GM19025 (cell line): ENCODE data around the gene SRSF7.
"Not testable (repeated sequence)": the region's sequence is repeated elsewhere in the genome, so short reads cannot be mapped to it uniquely, and the experiment has no call there.

Experiments
- ATAC-seq: cut with Tn5 transposase; IDR thresholded peaks from one replicate; pipeline ENCODE4 v1.9.1; 2021; ENCODE audit warnings: mild to moderate bottlenecking, low read depth, moderate library complexity; ENCODE audit not compliant: unreplicated experiment

SRSF7 gene

DNA sequence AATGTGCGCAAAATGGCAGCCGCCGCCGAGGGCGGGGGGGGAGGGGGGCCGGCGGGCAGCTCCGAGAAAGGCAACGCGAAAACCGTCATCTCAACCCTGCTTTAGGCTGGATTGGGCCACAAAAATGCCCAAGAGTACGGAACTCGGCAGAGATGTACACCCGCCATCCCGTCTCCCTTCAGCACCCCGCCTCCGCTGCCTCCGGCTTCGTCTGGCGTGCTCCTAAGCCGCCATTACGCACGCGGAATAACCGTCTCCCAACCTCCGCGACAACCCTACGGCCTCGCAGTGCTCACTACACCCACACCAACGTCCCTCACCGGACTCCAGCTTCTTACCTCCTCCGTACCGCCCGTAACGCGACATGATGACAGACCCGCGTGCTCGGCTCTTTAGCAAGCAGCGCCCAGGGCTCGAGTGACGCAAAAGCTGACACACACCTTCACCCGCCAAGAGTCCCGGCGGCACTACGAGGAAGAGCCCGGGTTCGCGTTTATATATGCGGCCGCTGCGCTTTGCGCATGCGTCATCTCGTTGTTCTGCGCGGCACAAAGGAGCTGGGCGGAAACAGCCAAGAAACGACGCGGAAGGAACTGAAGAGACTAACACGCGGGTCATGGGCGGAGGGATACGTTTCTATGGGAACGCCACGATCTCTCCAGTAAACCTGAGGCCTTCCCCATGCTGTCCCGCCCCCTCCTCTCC lies at the start of gene SRSF7:
Gene SRSF7 (minus strand): TSS at position 471 of the 705 bp plus-strand sequence. CDS start 105 bp downstream, at position 366.
- ATAC-seq = peak; percentile 69

DNA sequence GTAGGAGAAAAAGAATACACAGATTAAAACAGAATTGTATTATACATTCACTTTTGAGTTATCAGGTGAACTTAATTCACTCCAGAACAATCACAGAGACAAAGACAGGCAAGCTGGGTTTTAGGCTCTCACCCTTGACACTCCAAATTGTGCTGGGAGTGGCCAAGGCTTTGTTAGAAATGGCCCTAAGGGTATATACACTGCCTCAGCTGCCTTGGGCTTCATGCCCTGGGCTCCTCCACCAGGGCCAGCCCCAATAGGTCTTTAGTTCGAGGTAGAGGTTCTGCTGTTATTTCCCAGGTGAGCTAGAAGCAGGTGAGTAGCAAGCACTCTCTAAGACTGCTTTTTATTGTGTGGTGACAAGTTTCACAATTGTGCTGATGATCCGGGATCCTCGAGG lies 46.8 kb upstream of the SRSF7 start:
- ATAC-seq = no peak

DNA sequence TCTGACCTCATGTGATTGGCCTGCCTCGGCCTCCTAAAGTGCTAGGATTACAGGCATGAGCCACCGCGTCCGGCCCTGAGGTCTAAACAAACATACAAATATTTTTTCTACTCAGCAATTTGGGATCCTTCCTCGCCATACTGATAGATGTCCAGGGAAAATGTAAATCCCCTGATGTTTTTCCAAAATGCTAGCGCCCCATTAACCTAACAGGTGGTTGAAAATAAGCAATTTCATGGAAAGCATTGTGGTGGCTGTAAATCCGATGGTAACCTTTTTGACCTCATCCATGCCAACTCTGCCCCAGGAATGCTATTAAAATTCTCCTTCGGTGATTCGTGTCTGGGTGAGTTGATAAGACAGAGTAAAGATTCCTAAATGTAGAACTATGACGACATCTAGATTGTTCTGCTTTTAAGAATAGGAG lies 46.1 kb upstream of the SRSF7 start:
- ATAC-seq = no peak

DNA sequence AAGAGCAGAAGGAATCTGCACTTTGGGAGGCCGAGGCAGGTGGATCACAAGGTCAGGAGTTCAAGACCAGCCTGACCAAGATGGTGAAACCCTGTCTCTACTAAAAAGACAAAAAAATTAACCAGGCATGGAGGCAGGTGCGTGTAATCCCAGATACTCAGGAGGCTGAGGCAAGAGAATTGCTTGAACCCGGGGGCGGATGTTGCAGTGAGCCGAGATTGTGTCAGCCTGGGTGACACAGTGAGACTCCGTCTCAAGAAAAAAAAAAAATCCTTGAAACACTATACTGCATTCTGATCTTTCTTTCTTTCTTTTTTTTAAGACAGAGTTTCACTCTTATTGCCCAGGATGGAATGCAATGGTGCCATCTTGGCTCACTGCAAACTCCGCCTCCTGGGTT lies 43.9 kb upstream of the SRSF7 start:
- ATAC-seq = not testable (repeated sequence)

DNA sequence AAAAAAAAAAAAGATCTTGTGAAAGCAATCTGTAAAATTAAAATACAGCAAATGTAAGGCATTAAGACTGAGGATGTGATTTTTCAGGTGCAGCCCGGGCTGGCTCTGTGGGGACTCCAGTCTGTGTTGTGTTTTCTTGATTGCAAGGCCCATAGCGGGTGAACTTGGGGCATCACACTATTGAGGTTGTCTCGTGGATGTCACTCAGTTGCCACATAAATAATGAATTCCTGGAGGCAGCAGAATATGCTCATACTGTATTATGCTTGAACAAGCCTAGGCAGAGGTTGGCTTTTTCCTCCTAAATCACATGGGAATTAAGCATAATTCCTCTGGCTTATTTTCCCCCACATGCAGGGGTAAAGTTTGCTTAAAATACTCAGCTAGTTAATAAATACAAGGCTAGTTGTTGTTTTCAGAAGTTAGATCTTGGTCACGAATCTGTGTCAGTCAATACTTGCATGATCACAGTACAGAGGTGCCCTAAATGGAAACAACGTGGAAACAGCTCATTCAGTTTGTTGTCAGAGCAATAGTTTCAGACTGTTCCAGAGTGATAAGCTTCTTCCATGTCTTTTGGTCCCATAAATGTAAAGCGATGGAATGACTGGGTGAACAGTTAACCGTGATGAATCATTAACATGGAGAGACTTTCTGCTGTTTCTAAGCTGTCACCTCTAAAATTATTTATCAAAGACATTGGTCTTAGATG lies 43.2 kb upstream of the SRSF7 start:
- no peak for ATAC-seq

GRCh38 chr2:38793511-38793910 lies 42.4 kb upstream of the SRSF7 start:
- no peak for ATAC-seq

DNA sequence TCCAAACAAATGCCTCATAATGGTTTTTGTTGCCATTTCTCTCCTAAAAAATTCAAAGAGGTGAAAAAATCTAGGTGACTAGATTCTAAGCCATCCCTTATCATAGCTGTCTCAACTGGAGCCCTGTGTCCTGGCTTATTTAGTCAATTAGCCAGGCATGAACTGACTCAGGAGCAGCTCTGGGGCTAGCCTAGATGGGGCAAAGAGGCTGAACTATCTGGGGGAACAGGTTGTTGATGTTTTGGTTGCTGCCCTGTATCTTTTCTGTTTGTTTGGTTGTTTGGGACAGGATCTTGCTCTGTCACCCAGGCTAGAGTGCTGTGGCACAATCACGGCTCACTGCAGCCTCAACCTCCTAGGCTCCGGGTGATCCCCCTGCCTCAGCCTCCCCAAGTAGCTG lies 41.6 kb upstream of the SRSF7 start:
- ATAC-seq = no peak

GRCh38 chr2:38792321-38792720 lies 41.2 kb upstream of the SRSF7 start:
- ATAC-seq = not testable (repeated sequence)

- no peak for ATAC-seq
Observed at GRCh38 chr2:38791744-38792143, 40.6 kb upstream of the SRSF7 start.

GRCh38 chr2:38789691-38790090 lies 38.5 kb upstream of the SRSF7 start:
- ATAC-seq = no peak

GRCh38 chr2:38788306-38788705 lies 37.1 kb upstream of the SRSF7 start:
- no peak for ATAC-seq

DNA sequence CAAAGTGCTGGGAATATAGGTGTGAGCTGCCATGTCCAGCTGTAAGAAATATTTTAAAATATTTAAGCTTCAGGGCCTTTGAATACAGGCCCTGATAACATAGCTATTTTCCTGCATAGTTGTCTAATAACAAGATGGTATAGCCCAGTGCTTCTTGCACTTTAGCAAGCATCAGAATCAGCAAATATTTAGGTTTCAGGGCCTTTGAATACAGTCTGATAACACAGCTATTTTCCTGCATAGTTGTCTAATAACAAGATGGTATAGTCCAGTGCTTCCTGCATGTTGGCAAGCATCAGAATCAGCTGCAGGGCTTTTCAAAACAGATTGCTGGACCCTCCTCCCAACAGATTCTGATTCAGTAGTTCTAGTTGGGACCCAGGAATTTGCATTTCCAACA lies 32.4 kb upstream of the SRSF7 start:
- ATAC-seq = no peak

DNA sequence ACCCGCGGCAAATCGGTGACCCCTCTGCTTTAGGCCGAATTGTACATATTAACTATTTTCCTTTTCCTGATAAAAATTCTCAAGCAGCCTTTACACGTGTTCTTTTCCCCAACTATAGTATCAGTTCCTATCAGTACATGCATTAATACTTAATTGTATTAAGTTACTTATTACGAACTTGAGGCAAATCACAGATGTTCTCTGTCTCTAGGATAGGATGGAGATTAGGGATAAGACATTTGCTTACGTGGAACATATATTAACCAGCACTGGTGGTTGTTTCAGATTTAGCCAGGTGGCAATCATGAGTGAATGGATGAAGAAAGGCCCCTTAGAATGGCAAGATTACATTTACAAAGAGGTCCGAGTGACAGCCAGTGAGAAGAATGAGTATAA lies 27.5 kb upstream of the SRSF7 start:
- no peak for ATAC-seq

GRCh38 chr2:38776531-38776930 lies 25.4 kb upstream of the SRSF7 start:
- ATAC-seq = no peak

- ATAC-seq = no peak
Observed at GRCh38 chr2:38775921-38776225, 24.7 kb upstream of the SRSF7 start.

DNA sequence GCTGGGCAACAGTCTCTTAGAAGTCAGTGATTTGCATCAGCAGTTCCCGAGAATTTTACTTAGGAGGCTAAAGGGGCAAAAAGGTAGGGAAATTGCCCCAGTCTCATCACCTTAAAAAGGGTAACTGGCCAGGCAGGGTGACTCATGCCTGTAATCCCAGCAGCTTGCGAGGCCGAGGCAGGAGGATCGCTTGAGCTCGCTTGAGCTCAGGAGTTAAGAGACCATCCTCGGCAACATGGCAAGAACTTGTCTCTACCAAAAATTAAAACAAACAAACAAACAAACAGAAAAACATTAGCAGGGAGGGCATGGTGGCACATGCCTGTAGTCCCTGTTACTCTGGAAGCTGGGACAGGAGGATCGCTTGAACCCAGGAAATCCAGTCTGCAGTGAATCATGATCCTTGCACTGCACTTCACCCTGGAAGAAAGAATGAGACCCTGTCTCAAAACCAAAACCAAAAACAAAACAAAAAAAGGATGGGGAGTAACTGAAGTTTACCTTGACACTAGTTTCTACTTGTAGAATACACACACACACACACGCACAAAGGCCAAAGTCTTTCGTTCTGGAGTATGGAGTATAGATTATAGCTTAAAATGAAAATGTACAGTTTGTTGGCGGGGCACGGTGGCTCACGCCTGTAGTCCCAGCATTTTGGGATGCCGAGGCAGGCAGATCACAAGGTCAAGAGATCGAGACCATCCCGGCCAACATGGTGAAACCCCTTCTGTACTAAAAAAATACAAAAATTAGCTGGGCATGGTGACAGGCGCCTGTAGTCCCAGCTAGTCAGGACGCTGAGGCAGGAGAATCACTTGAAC lies 24.1 kb upstream of the SRSF7 start:
- ATAC-seq = no peak

GRCh38 chr2:38771632-38772031 lies 20.5 kb upstream of the SRSF7 start:
- no peak for ATAC-seq

- ATAC-seq = no peak
Observed at GRCh38 chr2:38765551-38765950, 14.4 kb upstream of the SRSF7 start.

GRCh38 chr2:38765149-38765548 lies 14.0 kb upstream of the SRSF7 start:
- no peak for ATAC-seq

DNA sequence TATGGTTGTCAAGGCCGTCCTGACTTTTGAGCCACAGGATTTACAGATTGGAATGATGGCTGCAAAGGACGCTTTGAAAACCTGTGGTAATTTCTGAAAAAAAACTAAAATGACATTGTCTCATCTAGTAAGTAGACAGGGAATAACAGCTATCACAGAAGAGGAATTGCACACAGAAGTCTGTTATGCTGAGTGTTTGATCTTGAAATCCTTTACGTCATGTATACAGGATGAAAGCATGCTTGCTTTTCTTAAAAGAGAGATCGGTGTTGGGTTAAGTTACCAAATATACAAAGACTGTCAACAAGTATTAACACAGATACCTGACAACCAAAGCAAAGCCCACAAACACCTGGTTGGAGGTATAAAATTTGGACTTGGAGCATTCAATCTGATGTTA lies 12.6 kb upstream of the SRSF7 start:
- ATAC-seq = no peak

- no peak for ATAC-seq
Observed at GRCh38 chr2:38763228-38763627, 12.1 kb upstream of the SRSF7 start.
